ENCODE data around the gene DMD.

The DMD gene

GRCh38 chrX:31819455-31819854, 1391.9 kb downstream of the DMD start:
- no peak for TF ChIP-seq CTCF (IDR thresholded peaks at IDR 0.05; ENCODE audit: insufficient read depth, low read depth, low read length, missing control alignments)
- DNase-seq (ENCODE audit: low read depth): no peak
- H3K4me3 ChIP-seq (ENCODE audit: low read length): no peak overlapping the region

GRCh38 chrX:31811106-31811505, 1400.2 kb downstream of the DMD start:
- TF ChIP-seq CTCF (IDR thresholded peaks at IDR 0.05; ENCODE audit: insufficient read depth, low read depth, low read length, missing control alignments): no peak
- no peak for DNase-seq (ENCODE audit: low read depth)
- H3K4me3 ChIP-seq (ENCODE audit: low read length): no peak overlapping the region

- TF ChIP-seq CTCF (IDR thresholded peaks at IDR 0.05; ENCODE audit: insufficient read depth, low read depth, low read length, missing control alignments): no peak
- no peak overlapping the region for H3K4me3 ChIP-seq (ENCODE audit: low read length)
- DNase-seq (ENCODE audit: low read depth): peak; percentile 0
Observed at GRCh38 chrX:31808357-31808756, 1403.0 kb downstream of the DMD start.

- no peak for TF ChIP-seq CTCF (IDR thresholded peaks at IDR 0.05; ENCODE audit: insufficient read depth, low read depth, low read length, missing control alignments)
- DNase-seq (ENCODE audit: low read depth): no peak
- H3K4me3 ChIP-seq (ENCODE audit: low read length): no peak overlapping the region
Observed at GRCh38 chrX:31807165-31807564, 1404.2 kb downstream of the DMD start.

- TF ChIP-seq CTCF (IDR thresholded peaks at IDR 0.05; ENCODE audit: insufficient read depth, low read depth, low read length, missing control alignments): no peak
- DNase-seq (ENCODE audit: low read depth): no peak
- H3K4me3 ChIP-seq (ENCODE audit: low read length): no peak overlapping the region
Observed at GRCh38 chrX:31805781-31806180, 1405.6 kb downstream of the DMD start.

GRCh38 chrX:31800219-31800618, 1411.1 kb downstream of the DMD start:
- no peak for DNase-seq (ENCODE audit: low read depth)
- no peak overlapping the region for H3K4me3 ChIP-seq (ENCODE audit: low read length)
- TF ChIP-seq CTCF (IDR thresholded peaks at IDR 0.05; ENCODE audit: insufficient read depth, low read depth, low read length, missing control alignments): no peak

GRCh38 chrX:31796624-31797023, 1414.7 kb downstream of the DMD start:
- no peak overlapping the region for H3K4me3 ChIP-seq (ENCODE audit: low read length)
- DNase-seq (ENCODE audit: low read depth): no peak
- no peak for TF ChIP-seq CTCF (IDR thresholded peaks at IDR 0.05; ENCODE audit: insufficient read depth, low read depth, low read length, missing control alignments)
